Esophagus muscularis mucosa (tissue), 3 donors: Measurements from ENCODE around the gene PRXL2B.

ENCODE experiments used
- EP300 ChIP-seq: sonication (generic); formaldehyde crosslinking; IDR thresholded peaks from one replicate; pipeline ENCODE4 v1.6.1; 2017; ENCODE audit warnings: antibody characterized with exemption
- TF ChIP-seq, protein P1 (sequence below), 3 experiments: fragments of 200-600 bp in 2 of 3; fragments of 450-650 bp in 1 of 3; sonication (generic) in 2 of 3; IDR thresholded peaks; one replicate each; pipeline ENCODE4 v1.5.1; 2017 to 2019; ENCODE audit warnings: antibody characterized with exemption in 3 of 3, mild to moderate bottlenecking in 2 of 3, moderate library complexity in 1 of 3

- TF ChIP-seq, protein P1, sequence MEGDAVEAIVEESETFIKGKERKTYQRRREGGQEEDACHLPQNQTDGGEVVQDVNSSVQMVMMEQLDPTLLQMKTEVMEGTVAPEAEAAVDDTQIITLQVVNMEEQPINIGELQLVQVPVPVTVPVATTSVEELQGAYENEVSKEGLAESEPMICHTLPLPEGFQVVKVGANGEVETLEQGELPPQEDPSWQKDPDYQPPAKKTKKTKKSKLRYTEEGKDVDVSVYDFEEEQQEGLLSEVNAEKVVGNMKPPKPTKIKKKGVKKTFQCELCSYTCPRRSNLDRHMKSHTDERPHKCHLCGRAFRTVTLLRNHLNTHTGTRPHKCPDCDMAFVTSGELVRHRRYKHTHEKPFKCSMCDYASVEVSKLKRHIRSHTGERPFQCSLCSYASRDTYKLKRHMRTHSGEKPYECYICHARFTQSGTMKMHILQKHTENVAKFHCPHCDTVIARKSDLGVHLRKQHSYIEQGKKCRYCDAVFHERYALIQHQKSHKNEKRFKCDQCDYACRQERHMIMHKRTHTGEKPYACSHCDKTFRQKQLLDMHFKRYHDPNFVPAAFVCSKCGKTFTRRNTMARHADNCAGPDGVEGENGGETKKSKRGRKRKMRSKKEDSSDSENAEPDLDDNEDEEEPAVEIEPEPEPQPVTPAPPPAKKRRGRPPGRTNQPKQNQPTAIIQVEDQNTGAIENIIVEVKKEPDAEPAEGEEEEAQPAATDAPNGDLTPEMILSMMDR (IDR thresholded peaks at IDR 0.05) = no peak
- TF ChIP-seq EP300 = no peak
These were observed 28.2 kb upstream of the PRXL2B start for GRCh38 chr1:2558420-2558819.
